ENCODE data around the gene LSR. TPM values are rescaled to one million over a fixed set of nuclear protein-coding genes. Genes with fewer than 3 reads are reported as not detected.

LSR gene
- polyA plus RNA-seq, 1 donor from 2014 or later, result not detected

DNA sequence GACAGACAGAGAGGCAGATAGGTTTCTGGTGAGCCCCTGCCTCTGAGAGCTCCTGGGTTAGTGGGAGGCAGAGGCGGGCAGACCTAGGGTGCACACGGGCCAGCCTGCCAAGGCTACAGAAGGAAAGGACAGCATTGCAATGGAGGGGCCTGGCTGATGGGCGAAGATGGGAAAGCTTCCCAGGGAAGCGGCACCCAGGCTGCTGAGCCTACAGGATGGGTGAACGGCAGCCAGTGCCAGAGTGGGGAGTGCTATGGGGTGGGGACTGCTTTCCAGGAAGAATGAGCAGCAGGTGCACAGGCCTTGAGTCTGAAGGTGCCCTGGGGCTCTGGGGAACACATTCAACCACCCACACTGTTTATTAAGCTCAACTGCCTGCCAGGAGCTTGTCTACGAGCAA lies 42.5 kb downstream of the LSR start:
- H3K4me2 ChIP-seq (ENCODE audit: low read length), result no peak overlapping the region
- no peaks in the 10 kb centered on the region for H4K20me1 ChIP-seq (ENCODE audit: insufficient read depth)
- no peaks in the 10 kb centered on the region for H3K9me2 ChIP-seq (ENCODE audit: insufficient read depth, low read length)
- no peak overlapping the region for H3K27ac ChIP-seq (ENCODE audit: low read length)
- no peaks in the 10 kb centered on the region for H3K79me2 ChIP-seq (replicated peaks; ENCODE audit: insufficient read depth, low read length)
- H3K27me3 ChIP-seq (ENCODE audit: insufficient read depth, low read depth, low read length), result no peaks in the 10 kb centered on the region
- H3K9ac ChIP-seq (ENCODE audit: low read length), result no peak overlapping the region
- H2AFZ ChIP-seq (ENCODE audit: low read depth, low read length), result no peak overlapping the region
- no peaks in the 10 kb centered on the region for H3K9me3 ChIP-seq (ENCODE audit: low read length)
- no peaks in the 10 kb centered on the region for H3F3A ChIP-seq (ENCODE audit: insufficient read depth, low read length, poor library complexity, severe bottlenecking)
- H3K36me3 ChIP-seq (ENCODE audit: insufficient read depth, low read length), result no peaks in the 10 kb centered on the region
- H3K4me3 ChIP-seq (ENCODE audit: low read length), result no peak overlapping the region
- TF ChIP-seq MXI1 (conservative IDR thresholded peaks at IDR 0.05; ENCODE audit: poor library complexity, severe bottlenecking) (no peak), TAF1 (IDR thresholded peaks at IDR 0.05; ENCODE audit: low read depth) (no peak), RAD21 (conservative IDR thresholded peaks at IDR 0.05) (no peak), POLR2AphosphoS5 (IDR thresholded peaks at IDR 0.05) (no peak), EZH2 (IDR thresholded peaks at IDR 0.05; ENCODE audit: borderline replicate concordance, insufficient read depth, low read length, poor library complexity, severe bottlenecking) (no peak), SMC3 (conservative IDR thresholded peaks at IDR 0.05; ENCODE audit: poor library complexity) (no peak), EP300 (conservative IDR thresholded peaks at IDR 0.05; ENCODE audit: poor library complexity, severe bottlenecking) (no peak)
- TF ChIP-seq, protein P1, sequence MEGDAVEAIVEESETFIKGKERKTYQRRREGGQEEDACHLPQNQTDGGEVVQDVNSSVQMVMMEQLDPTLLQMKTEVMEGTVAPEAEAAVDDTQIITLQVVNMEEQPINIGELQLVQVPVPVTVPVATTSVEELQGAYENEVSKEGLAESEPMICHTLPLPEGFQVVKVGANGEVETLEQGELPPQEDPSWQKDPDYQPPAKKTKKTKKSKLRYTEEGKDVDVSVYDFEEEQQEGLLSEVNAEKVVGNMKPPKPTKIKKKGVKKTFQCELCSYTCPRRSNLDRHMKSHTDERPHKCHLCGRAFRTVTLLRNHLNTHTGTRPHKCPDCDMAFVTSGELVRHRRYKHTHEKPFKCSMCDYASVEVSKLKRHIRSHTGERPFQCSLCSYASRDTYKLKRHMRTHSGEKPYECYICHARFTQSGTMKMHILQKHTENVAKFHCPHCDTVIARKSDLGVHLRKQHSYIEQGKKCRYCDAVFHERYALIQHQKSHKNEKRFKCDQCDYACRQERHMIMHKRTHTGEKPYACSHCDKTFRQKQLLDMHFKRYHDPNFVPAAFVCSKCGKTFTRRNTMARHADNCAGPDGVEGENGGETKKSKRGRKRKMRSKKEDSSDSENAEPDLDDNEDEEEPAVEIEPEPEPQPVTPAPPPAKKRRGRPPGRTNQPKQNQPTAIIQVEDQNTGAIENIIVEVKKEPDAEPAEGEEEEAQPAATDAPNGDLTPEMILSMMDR (IDR thresholded peaks at IDR 0.05; ENCODE audit: poor library complexity, severe bottlenecking), result no peak
- TF ChIP-seq, protein P2, sequence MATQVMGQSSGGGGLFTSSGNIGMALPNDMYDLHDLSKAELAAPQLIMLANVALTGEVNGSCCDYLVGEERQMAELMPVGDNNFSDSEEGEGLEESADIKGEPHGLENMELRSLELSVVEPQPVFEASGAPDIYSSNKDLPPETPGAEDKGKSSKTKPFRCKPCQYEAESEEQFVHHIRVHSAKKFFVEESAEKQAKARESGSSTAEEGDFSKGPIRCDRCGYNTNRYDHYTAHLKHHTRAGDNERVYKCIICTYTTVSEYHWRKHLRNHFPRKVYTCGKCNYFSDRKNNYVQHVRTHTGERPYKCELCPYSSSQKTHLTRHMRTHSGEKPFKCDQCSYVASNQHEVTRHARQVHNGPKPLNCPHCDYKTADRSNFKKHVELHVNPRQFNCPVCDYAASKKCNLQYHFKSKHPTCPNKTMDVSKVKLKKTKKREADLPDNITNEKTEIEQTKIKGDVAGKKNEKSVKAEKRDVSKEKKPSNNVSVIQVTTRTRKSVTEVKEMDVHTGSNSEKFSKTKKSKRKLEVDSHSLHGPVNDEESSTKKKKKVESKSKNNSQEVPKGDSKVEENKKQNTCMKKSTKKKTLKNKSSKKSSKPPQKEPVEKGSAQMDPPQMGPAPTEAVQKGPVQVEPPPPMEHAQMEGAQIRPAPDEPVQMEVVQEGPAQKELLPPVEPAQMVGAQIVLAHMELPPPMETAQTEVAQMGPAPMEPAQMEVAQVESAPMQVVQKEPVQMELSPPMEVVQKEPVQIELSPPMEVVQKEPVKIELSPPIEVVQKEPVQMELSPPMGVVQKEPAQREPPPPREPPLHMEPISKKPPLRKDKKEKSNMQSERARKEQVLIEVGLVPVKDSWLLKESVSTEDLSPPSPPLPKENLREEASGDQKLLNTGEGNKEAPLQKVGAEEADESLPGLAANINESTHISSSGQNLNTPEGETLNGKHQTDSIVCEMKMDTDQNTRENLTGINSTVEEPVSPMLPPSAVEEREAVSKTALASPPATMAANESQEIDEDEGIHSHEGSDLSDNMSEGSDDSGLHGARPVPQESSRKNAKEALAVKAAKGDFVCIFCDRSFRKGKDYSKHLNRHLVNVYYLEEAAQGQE (IDR thresholded peaks at IDR 0.05; ENCODE audit: borderline replicate concordance), result no peak

DNA sequence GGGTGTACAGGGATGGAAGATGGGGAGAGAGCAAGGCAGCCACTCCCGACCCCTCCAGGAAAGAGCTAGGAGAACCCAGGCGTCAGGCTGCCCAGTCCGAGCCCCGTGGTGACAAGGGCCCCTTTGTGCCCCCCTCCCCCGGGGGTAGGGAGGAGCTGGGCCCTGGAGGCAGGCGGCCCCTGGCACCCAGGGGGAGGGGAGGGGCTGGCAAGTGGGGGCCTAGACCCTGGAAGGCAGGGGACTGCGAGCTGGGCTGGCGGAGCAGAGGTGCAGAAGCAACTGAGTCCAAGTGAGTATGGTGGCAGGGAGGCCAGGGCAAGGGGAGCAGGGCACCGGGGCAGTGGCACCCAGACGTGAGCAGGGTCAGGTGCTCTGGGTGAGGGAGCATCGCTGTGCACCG lies 43.1 kb downstream of the LSR start, which contains the start of gene MAG:
Gene MAG (plus strand): TSS at position 246 of the 400 bp plus-strand sequence. CDS start 3,248 bp downstream, outside the sequence.
- no peak within 1 kb of the TSS for H3K9ac ChIP-seq (ENCODE audit: low read length)
- H3K4me3 ChIP-seq (ENCODE audit: low read length), result no peak within 1 kb of the TSS

More for the DNA sequence above, 43.1 kb downstream of the LSR start, which contains the start of gene MAG:
- TF ChIP-seq, protein P1 (IDR thresholded peaks at IDR 0.05; ENCODE audit: poor library complexity, severe bottlenecking), result no peak
- no peaks in the 10 kb centered on the region for H4K20me1 ChIP-seq (ENCODE audit: insufficient read depth)
- no peaks in the 10 kb centered on the region for H3K27me3 ChIP-seq (ENCODE audit: insufficient read depth, low read depth, low read length)
- no peaks in the 10 kb centered on the region for H3K36me3 ChIP-seq (ENCODE audit: insufficient read depth, low read length)
- H3F3A ChIP-seq (ENCODE audit: insufficient read depth, low read length, poor library complexity, severe bottlenecking), result no peaks in the 10 kb centered on the region
- no peaks in the 10 kb centered on the region for H3K79me2 ChIP-seq (replicated peaks; ENCODE audit: insufficient read depth, low read length)
- H3K4me2 ChIP-seq (ENCODE audit: low read length), result no peak within 1 kb of the TSS
- no peak within 1 kb of the TSS for H2AFZ ChIP-seq (ENCODE audit: low read depth, low read length)
- no peaks in the 10 kb centered on the region for H3K9me3 ChIP-seq (ENCODE audit: low read length)
- H3K27ac ChIP-seq (ENCODE audit: low read length), result no peak within 1 kb of the TSS
- no peaks in the 10 kb centered on the region for H3K9me2 ChIP-seq (ENCODE audit: insufficient read depth, low read length)
